Thoracic aorta (tissue), 2 donors: ENCODE results near the gene SLC24A3. TPM values are rescaled to one million over a fixed set of nuclear protein-coding genes. Genes with fewer than 3 reads are reported as not detected.

Experiments
- ATAC-seq: fragments of 150-250 bp; one replicate; pipeline ENCODE4 v1.8.0; 2017; ENCODE audit warnings: low read depth; ENCODE audit not compliant: insufficient number of reproducible peaks, low FRiP score
- DNase-seq: peaks from one replicate; pipeline ENCODE4 v3.0.0-alpha.2; 2020; ENCODE audit warnings: low spot score
- H3K27ac ChIP-seq, 2 donors: fragments of 200-600 bp; sonication (generic); 1 replicate in 1 of 2; 2 replicates in 1 of 2; pipeline ENCODE4 v1.5.1; 2016; ENCODE audit warnings: mild to moderate bottlenecking in 2 of 2, moderate library complexity in 2 of 2
- H3K27me3 ChIP-seq: fragments of 200-600 bp; sonication (generic); replicated peaks from 2 replicates; pipeline ENCODE4 v1.6.0; 2016; ENCODE audit warnings: mild to moderate bottlenecking; ENCODE audit not compliant: insufficient read depth
- H3K36me3 ChIP-seq: fragments of 200-600 bp; sonication (generic); one replicate; pipeline ENCODE4 v1.5.1; 2016
- H3K4me1 ChIP-seq, 2 donors: fragments of 200-600 bp; sonication (generic); 1 replicate in 1 of 2; 2 replicates in 1 of 2; pipeline versions ENCODE4 v1.5.1 to v1.6.0; 2016; ENCODE audit warnings: low read depth in 2 of 2, mild to moderate bottlenecking in 1 of 2; ENCODE audit not compliant: control insufficient read depth in 1 of 2
- H3K4me3 ChIP-seq: fragments of 200-600 bp; sonication (generic); 2 replicates; pipeline ENCODE4 v1.5.1; 2016; ENCODE audit warnings: mild to moderate bottlenecking
- H3K9me3 ChIP-seq: fragments of 200-600 bp; sonication (generic); 2 replicates; pipeline ENCODE4 v1.5.1; 2016
- total RNA-seq, 2 donors: library from RNA; depleted of rRNA; stranded (reverse); fragments of >200 nt; gene quantifications; one replicate each; pipeline versions ENCODE4 v1.1.0 to v1.2.3, GENCODE V29; 2016
- TF ChIP-seq, protein P1 (sequence below): fragments of 200-600 bp; sonication (generic); IDR thresholded peaks from one replicate; pipeline ENCODE4 v1.5.1; 2019; ENCODE audit warnings: antibody characterized with exemption

SLC24A3 gene
- total RNA-seq, 2 donors from 2014 or later, result 8.3 to 31.4 TPM

DNA sequence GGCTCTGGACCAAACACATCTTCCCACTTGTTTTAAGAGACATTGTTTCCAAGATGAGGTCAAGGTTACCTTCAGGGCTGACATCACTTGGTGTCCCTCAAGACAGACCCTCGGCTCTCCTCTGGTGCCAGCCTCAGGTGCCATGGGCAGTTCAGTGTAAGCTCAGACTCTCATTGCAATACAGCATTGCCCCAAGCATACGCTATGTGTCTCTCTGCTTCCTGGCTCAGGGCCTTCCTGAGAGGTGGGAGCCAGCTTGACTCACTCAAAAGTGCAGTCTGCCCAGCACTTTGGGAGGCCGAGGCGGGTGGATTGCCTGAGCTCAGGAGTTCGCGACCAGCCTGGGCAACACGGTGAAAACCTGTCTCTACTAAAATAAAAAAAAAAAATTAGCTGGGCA, 51.7 kb downstream of the SLC24A3 start:
- TF ChIP-seq, protein P1, sequence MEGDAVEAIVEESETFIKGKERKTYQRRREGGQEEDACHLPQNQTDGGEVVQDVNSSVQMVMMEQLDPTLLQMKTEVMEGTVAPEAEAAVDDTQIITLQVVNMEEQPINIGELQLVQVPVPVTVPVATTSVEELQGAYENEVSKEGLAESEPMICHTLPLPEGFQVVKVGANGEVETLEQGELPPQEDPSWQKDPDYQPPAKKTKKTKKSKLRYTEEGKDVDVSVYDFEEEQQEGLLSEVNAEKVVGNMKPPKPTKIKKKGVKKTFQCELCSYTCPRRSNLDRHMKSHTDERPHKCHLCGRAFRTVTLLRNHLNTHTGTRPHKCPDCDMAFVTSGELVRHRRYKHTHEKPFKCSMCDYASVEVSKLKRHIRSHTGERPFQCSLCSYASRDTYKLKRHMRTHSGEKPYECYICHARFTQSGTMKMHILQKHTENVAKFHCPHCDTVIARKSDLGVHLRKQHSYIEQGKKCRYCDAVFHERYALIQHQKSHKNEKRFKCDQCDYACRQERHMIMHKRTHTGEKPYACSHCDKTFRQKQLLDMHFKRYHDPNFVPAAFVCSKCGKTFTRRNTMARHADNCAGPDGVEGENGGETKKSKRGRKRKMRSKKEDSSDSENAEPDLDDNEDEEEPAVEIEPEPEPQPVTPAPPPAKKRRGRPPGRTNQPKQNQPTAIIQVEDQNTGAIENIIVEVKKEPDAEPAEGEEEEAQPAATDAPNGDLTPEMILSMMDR, result no peak
- Histone ChIP-seq H3K36me3 (no peaks in the 10 kb centered on the region), H3K27ac (no peak overlapping the region), H3K9me3 (no peaks in the 10 kb centered on the region), H3K27me3 (no peaks in the 10 kb centered on the region), H3K4me3 (no peak overlapping the region), H3K4me1 (peaks cover 0 to 18% of the 10 kb centered on the region in 2 donors)
- no peak for ATAC-seq
- DNase-seq, result no peak

DNA sequence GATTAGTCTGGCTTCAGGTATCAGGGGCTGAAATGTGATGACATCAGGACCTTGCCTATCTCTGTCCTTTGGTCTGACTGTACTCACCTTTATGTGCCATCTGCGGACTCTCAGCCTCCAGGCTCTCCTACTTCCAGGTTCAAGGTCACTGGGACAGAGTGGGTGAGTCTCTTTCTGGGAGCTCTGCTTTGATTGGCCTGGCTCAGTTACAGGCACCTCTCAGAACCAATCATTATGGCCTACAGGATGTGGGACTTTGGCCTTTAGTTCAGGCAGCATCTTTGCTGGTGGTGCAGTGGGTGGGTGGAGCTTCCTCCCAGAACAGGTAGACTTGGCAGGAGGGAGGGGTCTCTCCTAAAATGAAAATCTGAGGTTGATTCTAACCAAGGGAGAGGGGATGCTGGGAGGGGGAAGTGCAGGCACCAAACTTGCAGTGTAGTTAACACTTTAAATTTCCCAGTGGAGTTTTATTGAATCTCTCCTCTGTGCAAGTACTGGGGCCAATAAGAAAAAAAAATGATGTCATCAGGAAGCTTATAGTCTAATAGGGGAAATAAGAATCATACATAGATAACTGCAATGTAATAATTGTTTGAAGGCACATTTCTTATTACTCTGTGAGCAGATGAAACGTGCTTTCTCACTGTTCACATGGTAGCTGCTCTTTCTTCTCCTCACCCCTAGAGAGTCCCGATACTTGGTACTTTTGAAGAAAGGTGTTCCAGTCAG, 53.4 kb downstream of the SLC24A3 start:
- DNase-seq (no peak), ATAC-seq (no peak)
- peaks cover 0 to 18% of the 10 kb centered on the region in 2 donors for H3K4me1 ChIP-seq
- H3K36me3 ChIP-seq, result no peaks in the 10 kb centered on the region
- H3K4me3 ChIP-seq, result no peak overlapping the region
- no peaks in the 10 kb centered on the region for H3K27me3 ChIP-seq
- no peak overlapping the region for H3K27ac ChIP-seq
- no peaks in the 10 kb centered on the region for H3K9me3 ChIP-seq
- TF ChIP-seq, protein P1, result no peak

DNA sequence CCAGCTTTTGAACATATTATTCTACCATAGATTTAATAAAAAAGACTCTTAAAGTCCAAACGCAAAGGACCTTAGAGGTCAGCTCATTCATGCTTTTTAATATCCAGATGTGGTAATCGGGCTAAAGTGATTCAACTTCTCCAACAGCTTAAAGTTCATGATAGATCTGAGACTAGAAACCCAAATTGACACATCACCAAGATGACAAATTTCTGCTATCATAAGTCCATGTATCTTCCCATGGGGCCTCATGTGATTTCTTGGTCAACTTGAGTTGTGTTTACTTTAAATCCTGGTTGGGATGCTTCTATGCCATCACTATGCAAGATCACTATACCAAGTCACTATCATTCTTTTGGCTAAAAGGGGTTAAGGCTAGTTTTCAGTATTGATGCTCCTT, 56.0 kb downstream of the SLC24A3 start:
- ATAC-seq (no peak), DNase-seq (no peak)
- no peaks in the 10 kb centered on the region for H3K9me3 ChIP-seq
- no peak overlapping the region for H3K27ac ChIP-seq
- TF ChIP-seq, protein P1, result no peak
- H3K4me3 ChIP-seq, result no peak overlapping the region
- peaks cover 0 to 7% of the 10 kb centered on the region in 2 donors for H3K4me1 ChIP-seq
- no peaks in the 10 kb centered on the region for H3K27me3 ChIP-seq
- H3K36me3 ChIP-seq, result no peaks in the 10 kb centered on the region

DNA sequence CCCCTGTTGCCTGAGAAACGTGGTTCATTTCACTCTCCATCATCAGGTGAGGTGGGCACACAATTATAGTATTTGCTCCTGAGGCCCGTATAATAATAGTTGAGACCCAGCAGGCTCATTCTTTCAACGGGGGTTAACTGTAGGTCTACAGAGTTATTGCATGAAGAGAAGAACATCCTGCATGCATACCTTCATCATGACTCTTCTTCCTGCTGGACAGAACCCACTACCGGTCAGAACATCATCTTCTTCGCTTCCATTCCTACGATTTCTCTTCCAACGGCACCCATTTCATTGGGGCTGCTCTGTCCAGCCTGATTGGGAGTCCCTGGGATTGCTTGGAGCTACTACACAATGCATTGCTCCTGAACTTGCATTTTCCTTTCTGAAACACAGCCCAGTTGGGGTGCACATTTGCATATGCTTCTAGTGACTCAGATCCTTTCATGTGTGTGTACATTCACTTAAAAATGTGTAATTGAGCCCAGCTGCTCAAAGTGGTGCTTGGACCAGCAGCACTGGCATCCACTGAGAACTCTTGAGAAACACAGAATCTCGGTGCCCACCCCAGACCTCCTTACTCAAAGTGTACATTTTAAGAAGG, 57.4 kb downstream of the SLC24A3 start:
- no peaks in the 10 kb centered on the region for H3K27me3 ChIP-seq
- DNase-seq, result no peak
- H3K27ac ChIP-seq, result no peak overlapping the region
- TF ChIP-seq, protein P1, result no peak
- H3K4me1 ChIP-seq, result peaks cover 4 to 7% of the 10 kb centered on the region in 2 donors
- no peaks in the 10 kb centered on the region for H3K36me3 ChIP-seq
- no peaks in the 10 kb centered on the region for H3K9me3 ChIP-seq
- ATAC-seq, result no peak
- no peak overlapping the region for H3K4me3 ChIP-seq

DNA sequence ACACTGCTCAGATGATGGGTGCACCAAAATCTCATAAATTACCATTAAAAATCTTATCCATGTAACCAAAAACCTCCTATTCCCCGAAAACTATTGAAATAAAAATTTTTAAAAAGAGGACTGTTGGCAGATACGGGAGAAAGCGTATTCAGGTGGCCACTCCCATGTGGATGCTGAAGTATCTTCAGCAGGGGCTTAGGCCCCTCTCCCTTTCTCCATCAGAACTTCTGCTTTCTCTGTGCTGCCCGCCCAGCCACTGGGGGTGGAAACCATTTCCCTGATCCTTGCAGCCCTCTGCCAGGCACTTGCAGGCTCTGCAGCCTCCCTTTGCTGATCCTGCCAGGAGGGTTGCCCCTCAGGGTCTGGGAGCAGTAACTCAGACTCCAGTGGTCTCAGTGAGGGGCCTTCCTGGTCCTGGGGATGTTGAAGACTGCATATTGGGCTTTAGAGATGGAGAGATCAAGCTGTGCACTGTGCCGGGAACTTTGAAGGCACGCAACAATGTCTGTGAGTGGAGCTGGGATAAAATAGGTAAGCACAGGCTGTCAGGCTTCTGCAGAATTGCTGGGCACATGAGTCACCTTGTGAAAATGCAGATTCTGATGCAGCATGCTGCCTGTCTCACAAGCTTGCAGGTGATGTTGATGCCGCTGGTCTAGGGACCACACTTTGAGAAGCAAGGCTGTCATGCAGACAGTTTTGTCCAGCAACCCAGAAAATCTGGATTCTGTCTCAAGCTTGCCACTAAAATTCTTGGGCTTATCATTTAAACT, 59.6 kb downstream of the SLC24A3 start:
- no peaks in the 10 kb centered on the region for H3K9me3 ChIP-seq
- DNase-seq, result no peak
- peaks cover 9 to 19% of the 10 kb centered on the region in 2 donors for H3K4me1 ChIP-seq
- TF ChIP-seq, protein P1, result no peak
- no peaks in the 10 kb centered on the region for H3K36me3 ChIP-seq
- no peak overlapping the region for H3K27ac ChIP-seq
- no peak for ATAC-seq
- no peaks in the 10 kb centered on the region for H3K27me3 ChIP-seq
- no peak overlapping the region for H3K4me3 ChIP-seq
